ENCODE data around the gene RAB11B. TPM values are rescaled to one million over a fixed set of nuclear protein-coding genes. Genes with fewer than 3 reads are reported as not detected.

The RAB11B gene
- total RNA-seq, 1 experiment from 2014 or later, result 29.7 TPM

DNA sequence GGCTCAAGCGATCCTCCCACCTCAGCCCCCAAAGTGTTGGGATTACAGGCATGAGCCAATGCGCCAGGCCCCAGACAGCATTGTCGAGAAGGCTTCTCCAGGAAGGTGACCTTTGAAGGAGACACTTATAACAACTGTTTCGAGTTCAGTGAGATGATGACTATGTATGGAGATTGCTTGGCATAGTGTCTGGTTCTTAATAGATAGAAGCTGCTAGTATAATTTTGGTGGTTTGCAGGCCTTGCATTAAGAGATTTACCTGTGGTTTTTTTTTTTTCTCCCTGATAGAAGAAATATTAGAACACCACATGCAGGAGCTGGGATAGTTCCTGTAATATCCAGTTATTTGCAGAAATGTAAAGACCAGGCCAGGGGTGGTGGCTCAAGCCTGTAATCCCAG, 26.6 kb downstream of the RAB11B start:
- DNase-seq, result no peak
- no peak overlapping the region for H3K27ac ChIP-seq (ENCODE audit: low read length)
- intact Hi-C loops (cut with micrococcal nuclease), result no loop called here
- H3K4me2 ChIP-seq (ENCODE audit: low read length), result no peak overlapping the region
- H3F3A ChIP-seq (ENCODE audit: low read length, unreplicated experiment), result no peaks in the 10 kb centered on the region
- BruUV-seq (replicated peaks), result no TSS peak
- no peaks in the 10 kb centered on the region for H3K36me3 ChIP-seq (ENCODE audit: low read depth, low read length)
- H3K4me1 ChIP-seq (ENCODE audit: insufficient read depth, low read length), result peaks cover 6% of the 10 kb centered on the region
- no peaks in the 10 kb centered on the region for H3K9me2 ChIP-seq (replicated peaks; ENCODE audit: low read length)
- TF ChIP-seq, protein P1, sequence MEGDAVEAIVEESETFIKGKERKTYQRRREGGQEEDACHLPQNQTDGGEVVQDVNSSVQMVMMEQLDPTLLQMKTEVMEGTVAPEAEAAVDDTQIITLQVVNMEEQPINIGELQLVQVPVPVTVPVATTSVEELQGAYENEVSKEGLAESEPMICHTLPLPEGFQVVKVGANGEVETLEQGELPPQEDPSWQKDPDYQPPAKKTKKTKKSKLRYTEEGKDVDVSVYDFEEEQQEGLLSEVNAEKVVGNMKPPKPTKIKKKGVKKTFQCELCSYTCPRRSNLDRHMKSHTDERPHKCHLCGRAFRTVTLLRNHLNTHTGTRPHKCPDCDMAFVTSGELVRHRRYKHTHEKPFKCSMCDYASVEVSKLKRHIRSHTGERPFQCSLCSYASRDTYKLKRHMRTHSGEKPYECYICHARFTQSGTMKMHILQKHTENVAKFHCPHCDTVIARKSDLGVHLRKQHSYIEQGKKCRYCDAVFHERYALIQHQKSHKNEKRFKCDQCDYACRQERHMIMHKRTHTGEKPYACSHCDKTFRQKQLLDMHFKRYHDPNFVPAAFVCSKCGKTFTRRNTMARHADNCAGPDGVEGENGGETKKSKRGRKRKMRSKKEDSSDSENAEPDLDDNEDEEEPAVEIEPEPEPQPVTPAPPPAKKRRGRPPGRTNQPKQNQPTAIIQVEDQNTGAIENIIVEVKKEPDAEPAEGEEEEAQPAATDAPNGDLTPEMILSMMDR (conservative IDR thresholded peaks at IDR 0.05; ENCODE audit: low read depth, low read length), result no peak
- TF ChIP-seq EZH2 (IDR thresholded peaks at IDR 0.05; ENCODE audit: low read length, unreplicated experiment), result no peak
- TF ChIP-seq EZH2phosphoT487 (IDR thresholded peaks at IDR 0.05; ENCODE audit: borderline replicate concordance, low read length), result no peak
- no peaks in the 10 kb centered on the region for H3K79me2 ChIP-seq (ENCODE audit: low read length)
- ChIA-PET CTCF (no interaction called here), POLR2A (ENCODE audit: unreplicated experiment) (no interaction called here)
- ATAC-seq, result no peak
- no peak overlapping the region for H2AFZ ChIP-seq (ENCODE audit: low read length)
- H3K9ac ChIP-seq (ENCODE audit: low read length), result no peak overlapping the region
- H3K4me3 ChIP-seq (ENCODE audit: low read length), result no peak overlapping the region
- H4K20me1 ChIP-seq (ENCODE audit: low read length), result no peaks in the 10 kb centered on the region
- no peaks in the 10 kb centered on the region for H3K27me3 ChIP-seq (ENCODE audit: low read length)
- H3K9me3 ChIP-seq (ENCODE audit: low read length), result no peaks in the 10 kb centered on the region

DNA sequence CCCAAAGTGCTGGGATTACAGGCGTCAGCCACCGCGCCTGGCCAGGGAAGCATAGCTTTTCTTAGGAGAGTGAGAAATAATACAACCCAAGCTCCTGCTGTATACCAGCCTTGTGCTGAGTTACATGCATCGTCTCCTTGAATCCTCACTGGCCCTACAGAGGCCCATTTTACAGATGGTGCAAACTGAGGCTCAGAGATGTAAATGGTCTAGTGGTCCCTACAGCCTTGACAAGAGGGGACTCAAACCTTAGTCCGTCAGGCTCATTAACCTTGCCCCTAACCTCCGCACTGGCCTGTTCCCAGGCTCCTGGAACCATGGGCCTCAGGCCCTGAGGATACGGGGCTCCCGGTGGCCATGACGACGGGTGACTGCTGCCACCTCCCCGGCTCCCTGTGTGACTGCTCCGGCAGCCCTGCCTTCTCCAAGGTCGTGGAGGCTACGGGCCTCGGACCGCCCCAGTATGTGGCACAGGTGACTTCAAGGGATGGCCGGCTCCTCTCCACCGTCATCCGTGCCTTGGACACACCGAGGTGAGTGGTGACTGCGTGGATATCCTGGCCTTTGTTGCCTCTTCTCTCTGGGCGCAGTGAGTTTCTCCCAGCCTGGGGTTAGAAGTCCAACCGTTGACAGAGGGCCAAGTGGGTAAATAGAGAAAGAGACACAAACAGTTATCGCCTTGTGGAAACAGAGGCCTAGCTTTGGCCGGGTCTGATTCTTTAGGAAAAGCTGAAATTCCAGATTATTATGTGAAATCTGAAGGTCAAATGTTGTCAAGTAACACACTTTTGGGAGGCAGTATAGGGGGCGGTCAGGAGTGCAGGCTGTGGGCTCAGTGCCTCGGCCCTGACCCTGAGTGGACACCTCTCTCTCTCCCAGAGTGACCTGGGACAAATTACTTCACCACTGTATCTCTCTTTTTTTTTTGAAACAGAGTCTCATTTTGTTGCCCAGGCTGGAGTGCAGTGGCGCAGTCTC, 31.6 kb downstream of the RAB11B start:
- Histone ChIP-seq H3K4me1 (ENCODE audit: insufficient read depth, low read length) (peaks cover 15% of the 10 kb centered on the region), H2AFZ (ENCODE audit: low read length) (no peak overlapping the region), H3K9me2 (replicated peaks; ENCODE audit: low read length) (no peaks in the 10 kb centered on the region), H3K79me2 (ENCODE audit: low read length) (no peaks in the 10 kb centered on the region), H3K4me3 (ENCODE audit: low read length) (no peak overlapping the region), H3F3A (ENCODE audit: low read length, unreplicated experiment) (no peaks in the 10 kb centered on the region), H3K4me2 (ENCODE audit: low read length) (no peak overlapping the region), H3K9me3 (ENCODE audit: low read length) (no peaks in the 10 kb centered on the region), H3K36me3 (ENCODE audit: low read depth, low read length) (no peaks in the 10 kb centered on the region), H3K27ac (ENCODE audit: low read length) (no peak overlapping the region), H3K9ac (ENCODE audit: low read length) (no peak overlapping the region), H3K27me3 (ENCODE audit: low read length) (no peaks in the 10 kb centered on the region), H4K20me1 (ENCODE audit: low read length) (no peaks in the 10 kb centered on the region)
- TF ChIP-seq EZH2 (IDR thresholded peaks at IDR 0.05; ENCODE audit: low read length, unreplicated experiment) (no peak), EZH2phosphoT487 (IDR thresholded peaks at IDR 0.05; ENCODE audit: borderline replicate concordance, low read length) (no peak)
- TF ChIP-seq, protein P1 (conservative IDR thresholded peaks at IDR 0.05; ENCODE audit: low read depth, low read length), result no peak
- ATAC-seq (no peak), DNase-seq (no peak)
- intact Hi-C loops (cut with micrococcal nuclease), result no loop called here
- CTCF ChIA-PET, result interaction anchor here (0.7 kb wide), 1 partner anchor 74 kb away, joined by 4 read pairs; no protein-coding TSS in a partner anchor
- POLR2A ChIA-PET (ENCODE audit: unreplicated experiment), result no interaction called here
- no TSS peak for BruUV-seq (replicated peaks)

Data from PC-3 (cell line).